ENCODE data around the gene RASD2. TPM values are rescaled to one million over a fixed set of nuclear protein-coding genes. Genes with fewer than 3 reads are reported as not detected.

RASD2 gene
- total RNA-seq, 3 donors from 2014 or later (not counting 1 experiment from before 2014, with no cell fraction given): 0.20 to 0.64 (median 0.20) TPM

- H3K27ac Mint-ChIP-seq: no peak overlapping the region
- intact Hi-C loops (cut with micrococcal nuclease): no loop called here
- no peak for ATAC-seq
These were observed 21.3 kb downstream of the RASD2 start for GRCh38 chr22:35561796-35562526.

GRCh38 chr22:35563211-35563610 is 22.6 kb downstream of the RASD2 start:
- TF ChIP-seq, protein P1, sequence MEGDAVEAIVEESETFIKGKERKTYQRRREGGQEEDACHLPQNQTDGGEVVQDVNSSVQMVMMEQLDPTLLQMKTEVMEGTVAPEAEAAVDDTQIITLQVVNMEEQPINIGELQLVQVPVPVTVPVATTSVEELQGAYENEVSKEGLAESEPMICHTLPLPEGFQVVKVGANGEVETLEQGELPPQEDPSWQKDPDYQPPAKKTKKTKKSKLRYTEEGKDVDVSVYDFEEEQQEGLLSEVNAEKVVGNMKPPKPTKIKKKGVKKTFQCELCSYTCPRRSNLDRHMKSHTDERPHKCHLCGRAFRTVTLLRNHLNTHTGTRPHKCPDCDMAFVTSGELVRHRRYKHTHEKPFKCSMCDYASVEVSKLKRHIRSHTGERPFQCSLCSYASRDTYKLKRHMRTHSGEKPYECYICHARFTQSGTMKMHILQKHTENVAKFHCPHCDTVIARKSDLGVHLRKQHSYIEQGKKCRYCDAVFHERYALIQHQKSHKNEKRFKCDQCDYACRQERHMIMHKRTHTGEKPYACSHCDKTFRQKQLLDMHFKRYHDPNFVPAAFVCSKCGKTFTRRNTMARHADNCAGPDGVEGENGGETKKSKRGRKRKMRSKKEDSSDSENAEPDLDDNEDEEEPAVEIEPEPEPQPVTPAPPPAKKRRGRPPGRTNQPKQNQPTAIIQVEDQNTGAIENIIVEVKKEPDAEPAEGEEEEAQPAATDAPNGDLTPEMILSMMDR (IDR thresholded peaks at IDR 0.05): no peak
- Mint-ChIP-seq H3K27me3 (ENCODE audit: low read depth in 2 of 2) (peaks cover 18 to 30% of the 10 kb centered on the region in 2 donors), H3K4me1 (peaks cover 0 to 2% of the 10 kb centered on the region in 2 donors), H3K27ac (no peak overlapping the region), H3K4me3 (no peak overlapping the region), H3K36me3 (no peaks in the 10 kb centered on the region), H3K9me3 (no peaks in the 10 kb centered on the region)
- no peak overlapping the region for H3K4me3 ChIP-seq (ENCODE audit: low read length)
- intact Hi-C loops (cut with micrococcal nuclease): no loop called here
- H3K27me3 ChIP-seq (ENCODE audit: control insufficient read depth, insufficient read depth, low read length): no peaks in the 10 kb centered on the region
- no peaks in the 10 kb centered on the region for H3K4me1 ChIP-seq (ENCODE audit: control insufficient read depth, insufficient read depth, low read length)
- H3K36me3 ChIP-seq (ENCODE audit: control insufficient read depth, insufficient read depth, low read length): no peaks in the 10 kb centered on the region
- H3K9me3 ChIP-seq (ENCODE audit: control insufficient read depth, insufficient read depth, low read length): no peaks in the 10 kb centered on the region
- no peak overlapping the region for H3K27ac ChIP-seq (ENCODE audit: low read length)
- WGBS (ENCODE audit: insufficient coverage): 86% methylated on average over 7 of the region's 7 CpGs
- ATAC-seq (no peak), DNase-seq (no peak)

More at GRCh38 chr22:35561796-35562526, 21.3 kb downstream of the RASD2 start:
- H3K36me3 Mint-ChIP-seq: no peaks in the 10 kb centered on the region
- TF ChIP-seq, protein P1 (IDR thresholded peaks at IDR 0.05): no peak
- H3K4me3 ChIP-seq (ENCODE audit: low read length): no peak overlapping the region
- no peaks in the 10 kb centered on the region for H3K4me1 ChIP-seq (ENCODE audit: control insufficient read depth, insufficient read depth, low read length)
- H3K36me3 ChIP-seq (ENCODE audit: control insufficient read depth, insufficient read depth, low read length): no peaks in the 10 kb centered on the region
- no peak for DNase-seq
- 92% methylated on average over 20 of the region's 20 CpGs for WGBS (ENCODE audit: insufficient coverage)
- no peaks in the 10 kb centered on the region for H3K9me3 ChIP-seq (ENCODE audit: control insufficient read depth, insufficient read depth, low read length)
- no peak overlapping the region for H3K4me3 Mint-ChIP-seq
- H3K27me3 ChIP-seq (ENCODE audit: control insufficient read depth, insufficient read depth, low read length): no peaks in the 10 kb centered on the region
- no peak overlapping the region for H3K27ac ChIP-seq (ENCODE audit: low read length)
- peaks cover 0 to 5% of the 10 kb centered on the region in 2 donors for H3K4me1 Mint-ChIP-seq
- H3K27me3 Mint-ChIP-seq (ENCODE audit: low read depth in 2 of 2): peaks cover 18 to 30% of the 10 kb centered on the region in 2 donors
- H3K9me3 Mint-ChIP-seq: no peaks in the 10 kb centered on the region

DNA sequence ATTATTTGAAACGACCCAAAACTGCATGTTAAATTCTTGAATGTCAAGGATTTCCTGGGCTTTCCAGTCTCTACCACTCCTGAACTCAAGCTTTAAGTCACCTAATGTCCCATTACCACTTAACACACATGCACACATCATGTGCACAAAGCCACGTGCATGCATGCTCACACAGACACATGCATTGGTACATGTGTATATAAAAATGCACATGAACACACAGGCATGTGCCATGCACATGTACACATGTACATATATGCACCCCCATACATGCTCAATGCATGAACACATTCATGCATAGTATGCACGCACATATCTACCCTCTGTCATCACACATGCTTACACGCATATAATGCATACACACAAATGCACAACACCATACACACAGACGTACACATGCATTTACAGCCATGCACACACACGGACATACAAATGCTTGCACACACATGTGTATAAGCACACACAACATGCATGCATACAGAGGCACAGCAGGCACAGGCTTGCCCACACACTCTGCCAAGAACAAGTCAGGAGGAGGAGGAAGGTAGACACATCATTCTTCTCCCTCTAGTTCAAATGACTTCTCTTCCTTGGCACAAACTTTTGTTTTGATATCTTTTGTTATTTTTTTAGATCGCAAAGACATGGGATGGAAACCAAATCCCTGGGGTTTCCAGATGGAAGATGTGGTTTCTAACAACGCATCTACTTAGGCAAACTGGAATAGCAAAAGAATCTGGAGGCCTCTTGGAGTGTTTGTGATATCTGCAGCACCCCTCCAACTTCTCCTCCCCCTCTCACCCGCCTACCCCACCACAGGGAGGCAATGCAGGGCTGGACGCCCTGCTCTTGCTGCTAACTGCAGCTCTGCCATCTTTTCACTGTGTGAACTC is 24.6 kb downstream of the RASD2 start:
- H3K4me1 ChIP-seq (ENCODE audit: control insufficient read depth, insufficient read depth, low read length): no peaks in the 10 kb centered on the region
- H3K36me3 Mint-ChIP-seq: no peaks in the 10 kb centered on the region
- TF ChIP-seq, protein P1 (IDR thresholded peaks at IDR 0.05): no peak
- no peaks in the 10 kb centered on the region for H3K9me3 ChIP-seq (ENCODE audit: control insufficient read depth, insufficient read depth, low read length)
- WGBS (ENCODE audit: insufficient coverage): 78% methylated on average over 10 of the region's 10 CpGs
- H3K4me3 Mint-ChIP-seq: no peak overlapping the region
- no peak overlapping the region for H3K27ac Mint-ChIP-seq
- H3K9me3 Mint-ChIP-seq: no peaks in the 10 kb centered on the region
- DNase-seq (no peak), ATAC-seq (peak in 1 of 3 donors; percentile 18)
- no peaks in the 10 kb centered on the region for H3K36me3 ChIP-seq (ENCODE audit: control insufficient read depth, insufficient read depth, low read length)
- no peak overlapping the region for H3K27ac ChIP-seq (ENCODE audit: low read length)
- intact Hi-C loops (cut with micrococcal nuclease): no loop called here
- H3K4me3 ChIP-seq (ENCODE audit: low read length): no peak overlapping the region
- H3K4me1 Mint-ChIP-seq: no peaks in the 10 kb centered on the region
- peaks cover 11 to 25% of the 10 kb centered on the region in 2 donors for H3K27me3 Mint-ChIP-seq (ENCODE audit: low read depth in 2 of 2)
- no peaks in the 10 kb centered on the region for H3K27me3 ChIP-seq (ENCODE audit: control insufficient read depth, insufficient read depth, low read length)

Measured in natural killer cell (primary cell).